ENCODE data around the gene ABHD6.
"Not testable (repeated sequence)": the region's sequence is repeated elsewhere in the genome, so short reads cannot be mapped to it uniquely, and the experiment has no call there.

The ABHD6 gene

DNA sequence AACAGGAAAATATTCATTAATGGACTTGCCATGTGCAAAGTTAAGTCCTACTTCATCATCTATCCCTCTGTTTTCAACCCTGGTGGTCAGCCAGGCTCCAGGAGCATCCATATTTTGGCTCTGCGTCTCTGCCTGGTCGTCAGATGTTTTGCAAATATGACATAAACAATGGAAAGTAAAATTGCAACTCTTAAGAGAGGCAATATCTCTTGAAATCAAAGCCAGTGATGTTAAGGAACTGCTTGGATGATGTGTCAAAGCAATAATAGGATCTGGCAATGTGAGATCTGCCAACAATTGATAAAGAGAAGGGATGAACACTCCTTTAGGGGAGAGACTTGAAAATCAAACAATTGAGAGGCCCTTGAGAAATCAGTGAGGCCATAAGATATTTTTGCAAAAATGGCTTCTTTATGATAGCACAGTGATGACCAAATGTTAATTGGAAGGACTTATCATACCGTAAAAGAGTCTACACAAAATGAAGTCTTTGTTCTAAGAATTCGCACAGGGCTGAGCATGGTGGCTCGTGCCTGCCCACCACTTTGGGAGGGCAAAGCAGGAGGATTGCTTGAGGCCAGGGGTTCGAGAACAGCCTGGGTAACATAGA is 6.5 kb downstream of the ABHD6 start:
- FAIRE-seq = no peak

DNA sequence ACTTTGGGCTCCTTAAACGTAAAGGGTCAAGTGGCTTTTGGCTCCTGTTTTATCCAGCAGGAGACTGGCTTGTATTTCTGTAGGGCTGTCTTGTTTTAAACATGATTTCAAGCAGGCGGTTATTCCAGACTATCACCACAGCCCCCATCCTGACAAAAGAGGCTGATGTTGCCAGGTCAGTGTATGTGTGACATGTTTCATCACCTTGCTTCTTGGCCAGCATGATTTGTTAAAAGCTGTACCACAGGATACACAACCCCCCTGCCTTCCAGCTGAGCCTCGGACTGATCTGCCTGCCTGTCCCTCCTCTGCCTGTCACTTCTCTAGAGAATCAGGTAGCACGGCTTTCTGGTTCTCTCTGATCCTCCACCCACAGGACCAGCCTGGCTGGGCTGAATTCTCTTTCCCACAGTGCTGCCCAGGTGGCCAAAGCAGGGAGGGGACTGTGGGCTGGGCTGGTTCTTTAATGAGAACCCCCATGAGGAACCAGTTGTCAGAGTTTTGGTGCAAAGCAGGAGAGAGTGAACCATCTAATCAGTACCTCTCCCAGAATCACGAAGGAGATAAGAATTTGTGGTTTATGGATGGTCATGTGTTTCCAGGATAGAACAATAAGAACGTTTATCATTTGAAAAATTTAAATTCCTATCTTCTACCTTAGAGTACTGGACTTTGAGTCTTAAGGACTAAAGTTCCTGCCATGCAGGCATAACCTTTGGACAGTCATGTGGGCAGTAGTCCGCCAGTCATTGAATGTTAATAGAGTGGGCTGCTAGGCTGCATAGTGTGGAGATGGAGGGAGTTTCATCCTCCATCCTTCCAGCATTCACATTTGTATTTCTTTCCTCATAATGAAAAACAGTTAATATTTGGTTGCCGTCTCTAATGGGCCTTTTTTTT is 8.8 kb downstream of the ABHD6 start:
- FAIRE-seq = no peak

DNA sequence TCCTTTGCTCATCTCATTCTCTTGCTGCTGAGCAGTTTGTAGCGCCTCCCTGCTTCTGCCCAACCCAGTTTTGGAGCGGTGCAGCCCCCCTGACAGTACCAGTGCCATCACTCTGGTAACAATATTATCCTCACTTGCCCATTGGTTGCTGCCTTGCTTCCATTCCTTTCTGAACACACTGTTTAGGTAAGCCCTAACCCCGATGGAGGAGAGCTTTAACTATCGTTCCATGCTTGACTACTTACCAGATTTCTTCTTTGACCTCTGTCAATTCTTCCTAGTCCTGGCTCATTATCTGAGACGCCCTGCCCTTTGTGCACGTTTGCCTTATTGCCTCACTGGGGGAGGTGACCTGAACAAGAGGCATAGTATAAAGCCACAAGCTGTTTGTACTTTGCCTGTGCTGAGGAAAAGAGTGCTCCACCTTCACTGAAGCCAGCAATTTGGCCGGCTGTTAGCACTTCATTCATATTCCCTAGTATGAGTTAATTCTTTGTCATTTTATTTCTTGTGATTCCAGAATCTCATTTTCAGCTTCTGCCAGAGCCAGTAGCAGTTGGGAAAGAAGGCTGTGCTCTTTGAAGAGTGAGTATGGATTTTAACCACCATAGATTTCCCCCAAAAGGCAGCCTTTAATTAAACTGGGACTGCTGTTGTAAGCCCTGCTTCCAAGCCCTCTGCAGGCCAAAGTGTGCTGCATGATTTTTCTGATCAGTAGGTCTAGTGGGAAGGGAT is 11.9 kb downstream of the ABHD6 start:
- no peak for FAIRE-seq

DNA sequence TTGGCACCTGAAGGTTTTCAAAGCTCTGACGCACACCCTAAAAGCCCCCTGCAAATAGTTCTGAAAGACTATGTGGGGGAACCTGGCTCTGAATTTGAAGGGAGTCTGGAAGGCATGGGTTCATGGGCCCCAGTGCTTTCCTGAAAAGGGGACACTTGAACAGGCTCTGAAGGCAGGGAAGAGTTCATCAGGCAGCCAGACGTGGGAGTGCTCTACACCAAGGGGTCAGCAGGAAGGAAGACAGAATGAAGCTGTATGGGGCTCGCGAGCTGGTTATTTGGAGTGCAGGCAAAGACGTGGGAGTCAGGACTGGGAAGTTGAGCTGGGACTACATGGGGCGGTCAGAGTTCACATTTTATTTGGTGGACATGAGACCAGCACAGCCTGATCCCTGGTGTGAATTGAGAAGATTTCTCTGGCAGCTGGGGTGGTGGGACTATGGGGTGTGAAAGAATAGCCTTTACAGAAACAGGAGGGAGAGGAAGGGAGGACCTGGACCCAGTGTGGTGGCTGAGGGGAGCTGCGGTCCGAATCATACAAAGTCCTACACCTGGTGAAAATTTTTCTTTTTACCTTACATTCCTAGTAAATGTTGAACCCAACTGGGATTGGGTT is 12.6 kb downstream of the ABHD6 start:
- no peak for FAIRE-seq

DNA sequence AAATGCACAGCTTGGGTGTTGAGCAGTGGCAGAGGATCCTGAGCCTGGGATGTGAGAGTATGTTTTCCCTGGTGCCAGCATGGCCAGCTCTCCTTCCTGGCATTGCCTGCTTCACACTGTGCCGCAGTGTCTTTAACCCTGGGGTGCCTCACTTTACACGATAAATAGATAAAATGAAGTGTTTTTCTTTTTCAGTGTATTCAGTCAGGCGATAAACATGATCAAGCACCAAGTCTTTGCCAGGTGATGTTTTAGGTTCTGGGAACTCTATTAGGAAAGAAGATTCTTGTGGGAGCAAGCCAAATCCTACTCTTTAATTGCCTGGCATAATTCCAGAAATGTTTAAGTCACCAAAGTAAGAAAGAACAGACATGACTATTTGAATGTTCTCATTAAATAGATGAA is 14.0 kb downstream of the ABHD6 start:
- FAIRE-seq = no peak

DNA sequence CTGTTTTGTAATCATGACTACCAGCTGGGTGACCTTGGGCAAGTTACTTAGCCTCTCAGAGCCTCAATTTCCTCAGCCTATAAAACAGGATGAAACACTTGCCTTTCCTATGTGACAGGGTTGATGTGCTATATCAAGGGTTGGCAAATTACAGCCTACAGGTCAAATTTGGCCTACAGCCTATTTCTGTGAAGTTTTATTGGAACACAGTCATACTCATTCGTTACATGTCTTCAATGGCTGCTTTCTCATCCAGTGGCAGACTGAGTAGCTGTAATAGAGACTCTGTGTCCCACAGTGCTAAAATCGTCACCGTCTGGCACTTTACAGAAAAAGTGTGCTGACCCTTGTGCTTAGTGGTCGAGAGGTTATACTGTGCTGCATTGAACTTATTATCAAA is 16.6 kb downstream of the ABHD6 start:
- FAIRE-seq = no peak

DNA sequence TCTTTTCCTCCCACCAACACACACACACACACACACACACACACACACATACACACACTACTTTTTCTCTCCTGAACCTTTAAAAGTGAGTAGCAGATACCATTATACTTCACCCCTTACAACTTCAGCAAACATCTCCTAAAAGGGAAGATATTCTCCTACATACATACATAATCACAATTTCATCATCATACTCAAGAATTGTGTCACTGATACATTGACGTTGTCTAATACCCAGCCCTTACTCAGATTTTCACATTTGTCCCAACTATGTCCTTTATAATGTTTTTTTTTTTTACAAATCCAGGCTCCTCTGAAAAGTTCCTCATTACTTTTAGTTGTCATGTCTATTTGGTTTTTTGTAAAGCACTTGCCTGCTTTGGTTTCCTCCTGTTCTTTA is 18.5 kb downstream of the ABHD6 start:
- FAIRE-seq = no peak

DNA sequence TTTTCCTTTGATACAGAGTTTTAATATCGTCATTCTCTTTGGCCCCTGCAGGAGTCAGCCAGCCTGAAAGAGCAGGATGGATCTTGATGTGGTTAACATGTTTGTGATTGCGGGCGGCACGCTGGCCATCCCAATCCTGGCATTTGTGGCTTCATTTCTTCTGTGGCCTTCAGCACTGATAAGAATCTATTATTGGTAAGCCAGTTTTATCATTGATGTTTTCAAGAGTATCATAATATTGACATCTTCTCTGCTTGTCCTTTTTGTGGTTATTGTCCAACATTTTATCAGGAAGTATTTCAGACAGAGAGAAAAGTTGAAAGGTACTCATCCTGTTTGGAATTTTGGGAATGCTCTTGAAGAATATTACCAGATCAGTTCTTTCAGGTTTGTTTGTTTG is 18.9 kb downstream of the ABHD6 start:
- no peak for FAIRE-seq

DNA sequence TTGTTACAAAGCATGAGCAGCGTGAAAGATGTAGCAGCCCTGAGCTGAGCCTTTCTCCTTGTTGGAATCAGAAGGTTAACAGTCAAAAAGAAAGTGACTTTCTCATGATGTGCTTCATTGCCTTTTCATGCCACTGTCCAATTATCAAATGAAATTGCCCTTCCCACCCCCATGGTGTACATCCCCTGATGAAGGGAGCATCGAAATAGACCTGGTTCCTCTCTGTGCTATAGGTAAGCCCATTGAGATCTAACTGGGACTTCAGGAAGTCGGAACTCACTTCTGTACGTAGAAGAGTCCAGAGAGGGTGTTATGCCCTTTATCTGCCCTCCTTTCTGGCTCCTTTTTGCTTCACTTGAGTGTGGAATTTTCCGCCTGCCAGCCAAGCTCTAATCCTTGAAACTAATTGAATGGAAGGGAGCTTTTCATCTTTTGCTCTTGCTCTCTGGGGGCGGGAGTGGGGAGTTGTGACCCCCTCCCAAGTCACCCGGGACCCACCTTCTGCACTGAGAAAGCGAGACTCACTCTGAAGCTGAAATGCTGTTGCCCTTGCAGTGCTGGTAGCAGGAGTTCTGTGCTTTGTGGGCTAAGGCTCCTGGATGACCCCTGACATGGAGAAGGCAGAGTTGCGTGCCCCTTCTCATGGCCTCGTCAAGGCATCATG is 20.9 kb downstream of the ABHD6 start:
- FAIRE-seq = no peak

DNA sequence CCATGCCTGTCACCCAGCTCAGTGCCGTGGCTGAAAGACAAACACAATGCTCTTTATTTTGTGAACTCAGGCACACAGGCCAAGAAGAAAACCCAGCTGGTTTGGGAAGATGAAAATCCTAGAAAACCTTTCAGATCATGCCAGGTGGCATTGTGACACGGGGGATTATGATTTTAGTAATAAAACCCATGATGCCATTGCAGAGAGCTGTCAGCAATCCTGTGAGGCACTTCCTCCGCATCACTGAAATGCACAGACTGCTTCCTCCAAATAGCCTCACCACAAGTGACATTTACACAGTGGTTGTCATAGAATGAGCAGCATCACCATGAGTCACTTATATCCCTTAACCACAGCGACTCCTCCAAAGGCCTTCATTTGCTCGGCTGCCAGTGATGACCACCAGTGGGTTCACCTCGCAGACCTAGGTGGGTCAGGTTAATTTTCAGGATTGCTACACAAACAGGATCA is 22.7 kb downstream of the ABHD6 start:
- no peak for FAIRE-seq

DNA sequence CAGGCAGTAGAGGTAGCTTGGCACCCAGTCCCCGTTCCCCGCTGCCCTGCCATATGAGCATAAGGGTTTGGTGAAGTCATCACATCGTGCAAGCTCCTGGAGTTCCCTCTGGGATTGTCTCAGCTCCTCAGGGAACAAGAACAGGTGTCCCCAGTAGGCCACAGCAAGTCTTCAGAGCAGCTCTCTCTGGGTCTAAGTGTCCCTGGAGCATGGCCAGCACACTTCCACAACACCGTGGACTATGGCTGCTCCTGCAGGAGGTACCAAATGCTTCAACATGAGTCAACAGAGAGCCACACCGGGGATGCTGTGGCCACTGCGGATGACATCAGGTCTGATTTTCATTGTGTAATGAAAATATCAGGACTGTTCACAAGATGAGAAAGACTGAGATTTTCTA is 23.1 kb downstream of the ABHD6 start:
- FAIRE-seq = no peak

DNA sequence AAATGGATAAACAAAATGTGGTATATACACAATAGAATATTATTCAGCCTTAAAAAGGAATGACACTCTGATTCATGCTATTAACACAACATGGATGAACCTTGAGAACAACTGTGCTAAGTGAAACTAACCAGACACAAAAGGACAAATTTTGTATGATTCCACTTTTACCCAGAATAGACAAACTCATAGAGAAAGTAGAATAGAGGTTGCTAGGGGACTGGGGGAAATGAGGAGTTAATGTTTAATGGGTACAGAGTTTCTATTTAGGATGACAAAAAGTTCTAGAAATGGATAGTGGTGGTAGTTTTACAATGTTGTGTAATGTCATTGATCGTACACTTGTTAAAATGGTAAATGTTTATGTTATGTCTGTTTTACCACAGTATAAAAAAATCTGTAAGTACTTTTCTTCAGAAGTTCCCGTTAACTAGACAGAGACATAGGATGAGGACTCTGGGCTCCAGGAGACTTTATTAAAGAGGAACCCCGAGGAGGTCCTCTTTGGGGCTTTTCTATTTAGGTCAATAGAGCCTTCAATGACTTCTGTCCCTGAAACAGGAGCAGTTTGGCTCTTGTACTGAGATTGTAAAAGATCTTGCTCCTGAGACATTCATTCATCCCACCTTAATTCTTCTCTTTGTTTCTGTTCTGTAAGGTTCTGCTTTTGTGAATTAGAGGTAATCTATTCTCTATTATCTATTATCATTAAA is 24.5 kb downstream of the ABHD6 start:
- FAIRE-seq = no peak

DNA sequence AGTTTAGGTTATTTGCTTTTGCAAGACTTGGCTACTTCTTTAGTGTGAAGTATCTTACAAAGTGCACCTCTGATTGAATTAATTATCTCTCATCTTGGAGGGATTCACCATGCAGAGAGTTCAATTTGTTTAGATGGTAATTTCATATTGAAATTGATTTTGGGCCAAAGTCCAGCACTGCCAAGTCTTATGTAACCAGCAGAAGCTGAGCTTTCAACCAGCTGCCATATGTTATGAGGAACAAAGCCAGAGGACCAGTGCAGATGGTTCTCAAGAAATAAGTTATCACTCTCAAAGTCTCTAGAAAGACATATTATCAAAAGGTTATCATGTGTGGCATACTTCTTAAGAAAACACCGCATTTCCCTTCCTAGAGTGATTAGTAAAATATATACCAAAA is 29.0 kb downstream of the ABHD6 start:
- no peak for FAIRE-seq

DNA sequence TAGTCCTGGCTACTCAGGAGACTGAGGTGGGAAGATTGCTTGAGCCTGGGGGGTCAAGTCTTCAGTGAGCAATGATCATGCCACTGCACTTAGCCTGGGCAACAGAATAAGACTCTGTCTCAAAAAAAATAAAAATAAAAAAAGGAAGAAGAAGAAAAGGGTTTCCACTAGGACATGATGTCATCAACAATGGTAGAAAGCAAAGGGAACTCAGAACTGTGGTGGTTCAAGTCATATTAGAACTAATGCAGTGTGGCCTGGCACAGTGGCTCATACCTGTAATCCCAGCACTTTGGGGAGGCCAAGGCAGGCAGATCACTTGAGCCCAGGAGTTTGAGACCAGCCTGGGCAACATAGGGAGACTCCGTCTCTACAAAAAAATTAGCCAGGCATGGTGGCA is 30.0 kb downstream of the ABHD6 start:
- not testable (repeated sequence) for FAIRE-seq

DNA sequence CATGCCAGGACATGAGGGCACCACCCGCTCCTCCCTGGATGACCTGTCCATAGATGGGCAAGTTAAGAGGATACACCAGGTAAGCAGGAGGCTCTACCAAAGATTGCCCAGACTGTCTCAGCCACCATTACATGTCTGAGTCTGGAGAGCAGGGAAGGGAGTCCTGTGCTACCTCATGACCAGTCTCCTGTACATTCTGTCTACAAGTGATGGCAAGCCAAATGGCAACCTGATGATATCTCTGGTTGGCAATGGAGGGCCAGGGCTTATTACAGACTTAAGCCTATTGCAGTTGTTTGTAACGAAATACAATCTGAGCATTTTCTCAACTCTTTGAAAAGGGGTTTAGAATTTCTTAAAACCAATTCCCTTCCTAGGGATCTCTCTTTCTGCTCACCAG is 31.8 kb downstream of the ABHD6 start:
- no peak for FAIRE-seq

DNA sequence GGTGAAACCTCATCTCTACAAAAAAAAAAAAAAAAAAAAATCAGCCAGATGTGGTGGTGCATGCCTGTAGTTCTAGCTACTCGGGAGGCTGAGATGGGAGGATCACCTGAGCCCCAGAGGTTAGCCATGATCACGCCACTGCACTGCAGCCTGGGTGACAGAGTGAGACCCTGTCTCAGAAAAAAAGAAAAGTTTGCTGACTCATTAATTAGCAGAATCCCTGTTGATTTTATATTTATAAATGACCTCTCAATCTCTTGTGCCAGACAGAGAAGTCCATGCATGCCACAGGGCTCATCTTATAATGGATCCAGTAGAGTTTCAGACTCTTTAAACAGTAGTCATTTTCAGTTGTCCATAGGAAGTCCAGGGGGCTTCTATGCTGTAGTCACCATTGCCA is 32.9 kb downstream of the ABHD6 start:
- no peak for FAIRE-seq

DNA sequence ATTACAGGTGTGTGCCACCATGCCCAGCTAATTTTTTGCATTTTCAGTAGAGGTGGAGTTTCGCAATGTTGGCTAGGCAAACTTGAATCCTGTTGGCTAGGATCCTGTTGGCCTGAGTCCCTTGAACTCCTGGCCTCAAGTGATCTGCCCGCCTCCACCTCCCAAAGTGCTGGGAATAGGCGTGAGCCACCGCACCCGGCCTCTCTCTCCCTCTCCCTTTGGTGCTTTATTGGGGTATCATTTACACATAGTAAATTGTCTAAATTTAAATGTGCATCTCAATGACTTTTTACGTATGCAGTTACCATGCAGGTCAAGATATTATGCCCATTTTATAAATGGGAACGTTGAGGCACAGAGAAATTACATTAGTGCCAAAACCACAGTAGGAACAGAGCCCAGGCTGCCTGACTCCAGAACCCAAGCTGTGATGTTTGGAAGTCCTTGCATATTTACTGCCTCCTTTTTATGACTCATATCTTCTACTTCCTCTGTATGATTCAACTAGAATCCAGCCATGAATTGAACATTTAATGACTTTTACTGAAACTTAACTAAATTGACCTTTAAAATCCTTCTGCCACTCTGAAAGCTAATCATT is 34.4 kb downstream of the ABHD6 start:
- FAIRE-seq = no peak

DNA sequence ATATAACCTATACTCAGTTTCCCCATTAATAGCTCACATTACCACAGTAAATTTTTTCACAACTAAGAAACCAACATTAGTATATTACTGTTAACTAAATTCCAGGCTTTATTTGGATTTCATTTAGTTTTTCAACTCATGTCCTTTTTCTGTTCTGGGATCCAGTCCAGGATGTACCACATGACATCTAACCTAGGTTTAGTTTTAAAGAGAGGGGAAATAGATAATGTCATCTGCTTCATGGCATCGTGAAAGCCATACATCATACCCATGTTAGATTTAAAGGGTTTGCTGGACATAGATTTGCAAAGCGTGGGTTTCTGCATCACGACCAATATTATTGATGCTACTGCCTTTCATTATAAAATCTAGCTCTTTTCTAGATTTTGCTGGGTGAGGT is 35.3 kb downstream of the ABHD6 start:
- FAIRE-seq = no peak

DNA sequence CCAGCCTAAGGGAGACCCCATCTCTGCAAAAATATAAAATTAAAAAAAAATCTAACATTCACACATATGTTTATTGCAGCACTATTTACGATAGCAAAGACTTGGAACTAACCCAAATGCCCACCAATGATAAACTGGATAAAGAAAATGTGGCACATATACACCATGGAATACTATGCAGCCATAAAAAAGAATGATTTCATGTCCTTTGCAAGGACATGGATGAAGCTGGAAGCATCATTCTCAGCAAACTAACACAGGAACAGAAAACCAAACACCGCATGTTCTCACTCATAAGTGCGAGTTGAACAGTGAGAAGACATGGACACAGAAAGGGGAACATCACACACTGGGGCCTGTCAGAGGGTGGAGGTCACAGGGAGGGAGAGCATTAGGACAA is 35.8 kb downstream of the ABHD6 start:
- FAIRE-seq = not testable (repeated sequence)

DNA sequence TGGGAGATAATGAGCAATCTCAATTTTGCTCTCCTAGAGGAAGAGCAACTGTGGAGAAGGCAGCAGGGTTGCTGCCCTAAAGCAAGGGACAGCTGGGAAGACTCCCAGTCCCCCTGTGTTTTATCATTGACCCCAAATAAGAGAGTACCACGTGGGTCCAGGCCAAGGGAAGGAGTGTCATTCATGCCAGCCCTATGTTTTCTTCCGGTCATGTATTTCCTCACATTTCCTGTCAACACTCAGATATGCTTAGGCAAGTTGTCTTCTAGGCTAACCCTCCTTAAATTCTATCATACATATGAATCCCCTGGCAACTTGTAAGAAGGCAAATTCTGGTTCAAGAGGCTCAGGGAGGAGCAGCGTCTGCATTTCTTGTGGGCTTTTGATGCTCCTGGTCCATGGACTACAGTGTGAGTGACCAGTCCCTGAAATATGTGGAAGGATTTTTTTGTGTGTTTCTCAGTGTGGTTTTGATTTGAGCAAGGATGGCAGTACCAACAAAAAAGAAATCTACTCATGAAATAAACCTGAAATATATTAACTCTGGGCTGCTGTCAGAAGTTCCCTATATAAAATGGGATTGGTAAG is 36.5 kb downstream of the ABHD6 start:
- FAIRE-seq = no peak

DNA sequence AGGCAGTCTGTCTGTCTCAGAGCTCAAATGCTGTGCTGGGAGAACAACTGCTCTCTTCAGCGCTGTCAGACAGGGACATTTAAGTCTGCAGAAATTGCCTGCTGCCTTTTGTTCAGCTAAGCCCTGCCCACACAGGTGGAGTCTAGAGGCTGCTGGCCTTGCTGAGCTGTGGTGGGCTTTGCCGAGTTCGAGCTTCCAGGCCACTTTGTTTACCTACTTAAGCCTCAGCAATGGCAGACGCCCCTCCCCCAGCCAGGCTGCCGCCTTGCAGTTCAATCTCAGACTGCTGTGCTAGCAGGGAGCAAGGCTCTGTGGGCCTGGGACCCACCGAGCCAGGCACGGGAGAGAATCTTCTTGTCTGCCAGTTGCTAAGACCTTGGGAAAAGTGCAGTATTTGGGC is 43.5 kb downstream of the ABHD6 start:
- FAIRE-seq = no peak

All from TTC549 (cell line).